RWPE2 (cell line): ENCODE results near the gene E2F1.
"Not testable (repeated sequence)": the region's sequence is repeated elsewhere in the genome, so short reads cannot be mapped to it uniquely, and the experiment has no call there.

ENCODE experiments used
- ATAC-seq: fragments of 200-7000 bp; cut with Tn5 transposase; 3 replicates; pipeline ENCODE4 v1.9.1; 2021; ENCODE audit warnings: low read depth
- DNase-seq: peaks from one replicate; pipeline ENCODE4 v3.0.0-alpha.2; 2020; ENCODE audit warnings: low spot score
- H3K27ac ChIP-seq: fragments of 450-650 bp; 2 replicates; pipeline ENCODE4 v1.5.1; 2017; ENCODE audit warnings: mild to moderate bottlenecking; ENCODE audit not compliant: poor library complexity, severe bottlenecking
- H3K27me3 ChIP-seq: fragments of 250-450 bp; sonication (Bioruptor Pico); 2 replicates; pipeline ENCODE4 v1.5.1; 2021; ENCODE audit warnings: mild to moderate bottlenecking, moderate library complexity; ENCODE audit not compliant: insufficient read depth, poor library complexity, severe bottlenecking
- H3K36me3 ChIP-seq: fragments of 250-450 bp; sonication (Bioruptor Pico); 2 replicates; pipeline ENCODE4 v1.5.1; 2020; ENCODE audit warnings: low read depth, mild to moderate bottlenecking, moderate library complexity
- H3K4me1 ChIP-seq: fragments of 250-450 bp; sonication (Bioruptor Pico); 2 replicates; pipeline ENCODE4 v1.5.1; 2021; ENCODE audit warnings: mild to moderate bottlenecking, moderate library complexity; ENCODE audit not compliant: insufficient read depth, poor library complexity, severe bottlenecking
- H3K4me3 ChIP-seq: fragments of 250-450 bp; sonication (Bioruptor Pico); 2 replicates; pipeline ENCODE4 v1.5.1; 2021; ENCODE audit warnings: mild to moderate bottlenecking, moderate library complexity; ENCODE audit not compliant: severe bottlenecking
- H3K9me3 ChIP-seq: fragments of 250-450 bp; sonication (Bioruptor Pico); 2 replicates; pipeline ENCODE4 v1.5.1; 2021; ENCODE audit warnings: mild to moderate bottlenecking, moderate library complexity; ENCODE audit not compliant: severe bottlenecking
- CTCF ChIP-seq: fragments of 450-650 bp; IDR thresholded peaks from one replicate; pipeline ENCODE4 v1.5.1; 2017; ENCODE audit warnings: mild to moderate bottlenecking, moderate library complexity; ENCODE audit not compliant: poor library complexity, severe bottlenecking

Gene E2F1

GRCh38 chr20:33647603-33648395 lies 38.4 kb downstream of the E2F1 start:
- peak; percentile 3; the same call in 1 of the 3 replicates for ATAC-seq
- peak; percentile 76 for DNase-seq
- TF ChIP-seq CTCF: no peak
- H3K36me3 ChIP-seq: peaks cover 20% of the 10 kb centered on the region
- no peaks in the 10 kb centered on the region for H3K27me3 ChIP-seq
- no peaks in the 10 kb centered on the region for H3K4me1 ChIP-seq
- H3K4me3 ChIP-seq: no peak overlapping the region
- H3K27ac ChIP-seq: no peak overlapping the region
- no peaks in the 10 kb centered on the region for H3K9me3 ChIP-seq

- H3K4me1 ChIP-seq, H3K27ac ChIP-seq: not testable (repeated sequence)
These were observed 39.1 kb downstream of the E2F1 start for GRCh38 chr20:33646959-33647602.

GRCh38 chr20:33646191-33646590 lies 40.0 kb downstream of the E2F1 start:
- ATAC-seq (no peak), DNase-seq (peak; percentile 64)
- no peak for TF ChIP-seq CTCF
- no peak overlapping the region for H3K4me3 ChIP-seq
- no peak overlapping the region for H3K27ac ChIP-seq
- H3K27me3 ChIP-seq: no peaks in the 10 kb centered on the region
- H3K9me3 ChIP-seq: no peaks in the 10 kb centered on the region
- peaks cover 20% of the 10 kb centered on the region for H3K36me3 ChIP-seq
- no peaks in the 10 kb centered on the region for H3K4me1 ChIP-seq

More at GRCh38 chr20:33646959-33647602, 39.1 kb downstream of the E2F1 start:
- peak; percentile 61 for DNase-seq
- not testable (repeated sequence) for H3K9me3 ChIP-seq, ATAC-seq, H3K27me3 ChIP-seq, H3K4me3 ChIP-seq
- peaks cover 20% of the 10 kb centered on the region for H3K36me3 ChIP-seq

GRCh38 chr20:33645396-33645795 lies 40.8 kb downstream of the E2F1 start:
- DNase-seq (peak; percentile 60), ATAC-seq (no peak)
- Histone ChIP-seq H3K4me1 (no peaks in the 10 kb centered on the region), H3K9me3 (no peaks in the 10 kb centered on the region), H3K27me3 (no peaks in the 10 kb centered on the region), H3K4me3 (no peak overlapping the region), H3K27ac (no peak overlapping the region), H3K36me3 (peaks cover 24% of the 10 kb centered on the region)
- TF ChIP-seq CTCF: no peak

- no peak for TF ChIP-seq CTCF
- DNase-seq (no peak), ATAC-seq (no peak)
- no peaks in the 10 kb centered on the region for H3K27me3 ChIP-seq
- H3K4me1 ChIP-seq: no peaks in the 10 kb centered on the region
- peaks cover 27% of the 10 kb centered on the region for H3K36me3 ChIP-seq
- H3K27ac ChIP-seq: no peak overlapping the region
- H3K4me3 ChIP-seq: no peak overlapping the region
- no peaks in the 10 kb centered on the region for H3K9me3 ChIP-seq
These were observed 41.2 kb downstream of the E2F1 start for GRCh38 chr20:33645072-33645358.
